ENCODE measurements around the gene ZNF69.

- TF ChIP-seq CTCF (IDR thresholded peaks at IDR 0.05; ENCODE audit: extremely low read depth in 1 of 2, insufficient read depth in 1 of 2, low read depth in 1 of 2, low read length in 2 of 2) (no peak), POLR2A (IDR thresholded peaks at IDR 0.05; ENCODE audit: low read depth, low read length) (no peak), EZH2 (IDR thresholded peaks at IDR 0.05; ENCODE audit: borderline replicate concordance, low read depth, low read length, severe bottlenecking) (no peak), POLR2AphosphoS5 (IDR thresholded peaks at IDR 0.05; ENCODE audit: insufficient read depth, low read depth, low read length) (no peak), GATA2 (IDR thresholded peaks at IDR 0.05; ENCODE audit: insufficient read depth, insufficient read length, low read depth, low read length) (no peak)
- TF ChIP-seq, protein P1, sequence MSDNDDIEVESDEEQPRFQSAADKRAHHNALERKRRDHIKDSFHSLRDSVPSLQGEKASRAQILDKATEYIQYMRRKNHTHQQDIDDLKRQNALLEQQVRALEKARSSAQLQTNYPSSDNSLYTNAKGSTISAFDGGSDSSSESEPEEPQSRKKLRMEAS (IDR thresholded peaks at IDR 0.05; ENCODE audit: insufficient read depth, insufficient read length): no peak
Observed at GRCh38 chr19:11950312-11950711, 62.7 kb downstream of the ZNF69 start.
